HEK293T (cell line): ENCODE results near the gene DENND4C.

Experiments used
- CTCF ChIA-PET: fragments of 350-600 bp; formaldehyde crosslinking; extraction: SDS; loops from one replicate; lab custom pipeline; 2021; ENCODE audit warnings: antibody characterized with exemption, inconsistent platforms; lab: Yijun Ruan, JAX
- POLR2A ChIA-PET: fragments of 350-600 bp; formaldehyde crosslinking; extraction: SDS; loops from one replicate; lab custom pipeline; 2020; ENCODE audit warnings: antibody characterized with exemption, inconsistent platforms; lab: Yijun Ruan, JAX
- DNase-seq: peaks from one replicate; pipeline ENCODE4 v3.0.0; 2012; ENCODE audit warnings: mixed read lengths; ENCODE audit errors: extremely low spot score
- ARNT ChIP-seq: fragments of 450-650 bp; IDR thresholded peaks from 2 replicates; pipeline ENCODE4 v1.6.1; 2017; ENCODE audit warnings: mild to moderate bottlenecking
- BHLHE40 ChIP-seq: fragments of 450-650 bp; IDR thresholded peaks from 2 replicates; pipeline ENCODE4 v1.6.1; 2016; ENCODE audit warnings: mild to moderate bottlenecking, moderate library complexity, borderline replicate concordance
- CTBP1 ChIP-seq: fragments of 450-650 bp; IDR thresholded peaks from 2 replicates; pipeline ENCODE4 v1.6.1; 2016; ENCODE audit warnings: borderline replicate concordance
- ELF4 ChIP-seq: fragments of 450-650 bp; IDR thresholded peaks from 2 replicates; pipeline ENCODE4 v1.6.1; 2017; ENCODE audit warnings: antibody characterized with exemption
- FOXA1 ChIP-seq: fragments of 450-650 bp; IDR thresholded peaks from 2 replicates; pipeline ENCODE4 v1.6.1; 2016; ENCODE audit warnings: mild to moderate bottlenecking
- FOXK2 ChIP-seq: fragments of 450-650 bp; IDR thresholded peaks from 2 replicates; pipeline ENCODE4 v1.6.1; 2016; ENCODE audit warnings: mild to moderate bottlenecking
- FOXM1 ChIP-seq: fragments of 450-650 bp; IDR thresholded peaks from 2 replicates; pipeline ENCODE4 v1.6.1; 2017; ENCODE audit warnings: mild to moderate bottlenecking, borderline replicate concordance
- HDGF ChIP-seq: fragments of 450-650 bp; IDR thresholded peaks from 2 replicates; pipeline ENCODE4 v1.6.1; 2017; ENCODE audit warnings: antibody characterized with exemption, borderline replicate concordance
- L3MBTL2 ChIP-seq: fragments of 450-650 bp; conservative IDR thresholded peaks from 2 replicates; pipeline ENCODE4 v1.6.1; 2016; ENCODE audit warnings: mild to moderate bottlenecking
- LEF1 ChIP-seq: fragments of 450-650 bp; IDR thresholded peaks from 2 replicates; pipeline ENCODE4 v1.6.1; 2017; ENCODE audit warnings: mild to moderate bottlenecking, borderline replicate concordance
- NFRKB ChIP-seq: fragments of 450-650 bp; IDR thresholded peaks from 2 replicates; pipeline ENCODE4 v1.6.1; 2016; ENCODE audit warnings: mild to moderate bottlenecking, moderate library complexity
- SP1 ChIP-seq: fragments of 450-650 bp; IDR thresholded peaks from 2 replicates; pipeline ENCODE4 v1.6.1; 2017
- SUZ12 ChIP-seq: fragments of 450-650 bp; IDR thresholded peaks from 2 replicates; pipeline ENCODE4 v1.6.1; 2016; ENCODE audit warnings: mild to moderate bottlenecking
- TARDBP ChIP-seq: fragments of 450-650 bp; IDR thresholded peaks from 2 replicates; pipeline ENCODE4 v1.6.1; 2016
- ZNF384 ChIP-seq: fragments of 450-650 bp; IDR thresholded peaks from 2 replicates; pipeline ENCODE4 v1.6.1; 2016
- TF ChIP-seq, protein P1 (sequence below): fragments of 450-650 bp; IDR thresholded peaks from 2 replicates; pipeline ENCODE4 v1.6.1; 2016

Gene DENND4C

GRCh38 chr9:19294219-19294618 lies 63.7 kb downstream of the DENND4C start:
- ChIA-PET CTCF (no interaction called here), POLR2A (no interaction called here)
- no peak for TF ChIP-seq CTBP1
- TF ChIP-seq ELF4 = no peak
- TF ChIP-seq LEF1 = no peak
- TF ChIP-seq, protein P1, sequence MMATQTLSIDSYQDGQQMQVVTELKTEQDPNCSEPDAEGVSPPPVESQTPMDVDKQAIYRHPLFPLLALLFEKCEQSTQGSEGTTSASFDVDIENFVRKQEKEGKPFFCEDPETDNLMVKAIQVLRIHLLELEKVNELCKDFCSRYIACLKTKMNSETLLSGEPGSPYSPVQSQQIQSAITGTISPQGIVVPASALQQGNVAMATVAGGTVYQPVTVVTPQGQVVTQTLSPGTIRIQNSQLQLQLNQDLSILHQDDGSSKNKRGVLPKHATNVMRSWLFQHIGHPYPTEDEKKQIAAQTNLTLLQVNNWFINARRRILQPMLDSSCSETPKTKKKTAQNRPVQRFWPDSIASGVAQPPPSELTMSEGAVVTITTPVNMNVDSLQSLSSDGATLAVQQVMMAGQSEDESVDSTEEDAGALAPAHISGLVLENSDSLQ = no peak
- no peak for TF ChIP-seq FOXM1
- TF ChIP-seq NFRKB = no peak
- TF ChIP-seq FOXA1 = no peak
- no peak for TF ChIP-seq ARNT
- no peak for TF ChIP-seq TARDBP
- no peak for TF ChIP-seq HDGF
- no peak for TF ChIP-seq ZNF384
- no peak for TF ChIP-seq SP1
- TF ChIP-seq BHLHE40 = no peak
- no peak for TF ChIP-seq FOXK2
- TF ChIP-seq L3MBTL2 = no peak
- no peak for TF ChIP-seq SUZ12
- no peak for DNase-seq

DNA sequence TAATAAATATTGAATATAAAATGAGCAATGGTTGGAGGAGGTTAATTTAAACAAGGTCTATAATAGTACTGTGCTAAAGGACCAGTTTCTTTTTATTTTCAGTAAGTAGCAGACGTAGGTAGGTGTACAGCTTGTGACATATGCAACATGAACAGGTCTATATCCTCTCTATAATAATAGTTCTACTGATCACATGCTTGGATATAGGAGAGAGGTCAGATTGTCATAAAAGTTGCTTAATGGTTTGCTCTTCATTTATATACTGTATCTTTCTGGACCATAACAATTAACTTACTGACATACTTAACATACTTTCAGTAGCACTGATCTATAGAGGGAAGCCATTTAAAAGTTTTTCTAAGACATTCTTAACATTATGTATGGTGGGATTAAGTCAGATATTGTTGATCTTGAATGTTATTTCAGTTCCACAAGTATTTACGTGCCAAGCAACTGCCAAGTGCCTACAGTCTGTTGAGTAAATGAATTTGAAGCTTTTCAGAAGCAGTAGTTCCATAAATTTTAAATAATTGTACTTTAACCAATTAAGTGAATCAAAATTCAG lies 68.0 kb downstream of the DENND4C start:
- CTCF ChIA-PET = no interaction called here
- TF ChIP-seq, protein P1 = no peak
- TF ChIP-seq ARNT = no peak
- TF ChIP-seq ZNF384 = no peak
- TF ChIP-seq L3MBTL2 = no peak
- no peak for TF ChIP-seq CTBP1
- TF ChIP-seq FOXK2 = no peak
- TF ChIP-seq ELF4 = no peak
- no peak for TF ChIP-seq LEF1
- no peak for TF ChIP-seq FOXA1
- no peak for TF ChIP-seq FOXM1
- TF ChIP-seq SUZ12 = no peak
- TF ChIP-seq NFRKB = no peak
- TF ChIP-seq HDGF = no peak
- TF ChIP-seq TARDBP = no peak
- TF ChIP-seq BHLHE40 = no peak
- no peak for TF ChIP-seq SP1
- POLR2A ChIA-PET = interaction anchor here (0.8 kb wide), 1 partner anchor 32 kb away, joined by 3 read pairs; no protein-coding TSS in a partner anchor
- no peak for DNase-seq

GRCh38 chr9:19303216-19303615 lies 72.7 kb downstream of the DENND4C start:
- TF ChIP-seq CTBP1 (no peak), L3MBTL2 (no peak), FOXK2 (no peak), SP1 (no peak), LEF1 (no peak), ARNT (no peak), NFRKB (no peak), ELF4 (no peak)
- ChIA-PET CTCF (no interaction called here), POLR2A (no interaction called here)
- no peak for DNase-seq

GRCh38 chr9:19306568-19306967 lies 76.1 kb downstream of the DENND4C start:
- CTCF ChIA-PET = no interaction called here
- TF ChIP-seq, protein P1 = no peak
- TF ChIP-seq SP1 (no peak), FOXM1 (no peak), SUZ12 (no peak), FOXA1 (no peak), FOXK2 (no peak), LEF1 (no peak), TARDBP (no peak), CTBP1 (no peak), NFRKB (no peak), BHLHE40 (no peak), L3MBTL2 (no peak), ARNT (no peak)
- DNase-seq = no peak
- POLR2A ChIA-PET = no interaction called here

GRCh38 chr9:19310246-19310645 lies 79.8 kb downstream of the DENND4C start:
- TF ChIP-seq LEF1 = no peak
- TF ChIP-seq FOXM1 = no peak
- TF ChIP-seq FOXA1 = no peak
- no peak for TF ChIP-seq HDGF
- TF ChIP-seq TARDBP = no peak
- TF ChIP-seq, protein P1 = no peak
- no peak for TF ChIP-seq FOXK2
- TF ChIP-seq ARNT = no peak
- TF ChIP-seq BHLHE40 = no peak
- no peak for TF ChIP-seq CTBP1
- no peak for TF ChIP-seq L3MBTL2
- no peak for TF ChIP-seq SUZ12
- TF ChIP-seq ELF4 = no peak
- POLR2A ChIA-PET = no interaction called here
- CTCF ChIA-PET = no interaction called here
- DNase-seq = no peak

- TF ChIP-seq SP1 = no peak
- TF ChIP-seq ZNF384 = no peak
- no peak for TF ChIP-seq NFRKB
- no peak for TF ChIP-seq CTBP1
- TF ChIP-seq, protein P1 = no peak
- no peak for TF ChIP-seq L3MBTL2
- TF ChIP-seq TARDBP = no peak
- no peak for TF ChIP-seq FOXM1
- no peak for TF ChIP-seq BHLHE40
- ChIA-PET POLR2A (no interaction called here), CTCF (no interaction called here)
- DNase-seq = no peak
Observed at GRCh38 chr9:19313573-19313972, 83.1 kb downstream of the DENND4C start.
